ENCODE measurements around the gene ERMARD. TPM values are rescaled to one million over a fixed set of nuclear protein-coding genes. Genes with fewer than 3 reads are reported as not detected.
"Not testable (repeated sequence)": the region's sequence is repeated elsewhere in the genome, so short reads cannot be mapped to it uniquely, and the experiment has no call there.

Gene ERMARD
- total RNA-seq, 1 donor from 2014 or later: 30.3 TPM

DNA sequence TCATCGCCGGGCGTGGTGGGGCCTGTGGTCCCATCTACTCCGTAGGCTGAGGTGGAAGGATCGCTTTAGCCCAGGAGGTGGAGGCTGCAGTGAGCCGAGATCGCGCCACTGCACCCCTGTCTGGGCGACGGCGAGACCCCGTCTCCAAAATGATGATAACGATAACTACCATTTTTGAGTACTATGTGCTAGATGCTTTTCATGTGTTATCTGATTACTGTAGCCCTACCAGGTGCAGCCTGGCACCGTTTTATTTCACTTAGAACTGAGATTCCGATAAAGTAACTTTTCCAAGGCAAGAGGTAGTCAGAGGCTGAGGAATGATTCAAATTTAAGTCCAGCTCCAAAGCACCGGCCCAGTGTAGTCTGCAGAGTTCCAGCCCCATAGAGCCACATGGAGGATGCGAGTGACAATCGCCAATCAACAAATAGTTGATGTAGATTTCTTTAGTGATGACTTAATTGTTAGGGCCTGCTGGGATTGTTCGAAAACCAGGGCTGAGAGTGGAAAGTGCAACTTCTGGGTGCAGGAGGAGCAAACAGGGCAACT is 727 bp downstream of the ERMARD start:
- DNase-seq (ENCODE audit: low spot score, unreplicated experiment): no peak
- Mint-ChIP-seq H3K36me3 (ENCODE audit: insufficient read depth) (peaks cover 3% of the 10 kb centered on the region), H3K4me3 (ENCODE audit: low read depth) (peak overlapping the region; percentile 85), H3K27me3 (no peaks in the 10 kb centered on the region), H3K4me1 (ENCODE audit: low read depth) (peaks cover 32% of the 10 kb centered on the region), H3K9me3 (ENCODE audit: low read depth) (no peaks in the 10 kb centered on the region), H3K27ac (peak overlapping the region; percentile 98)
- TF ChIP-seq, protein P1, sequence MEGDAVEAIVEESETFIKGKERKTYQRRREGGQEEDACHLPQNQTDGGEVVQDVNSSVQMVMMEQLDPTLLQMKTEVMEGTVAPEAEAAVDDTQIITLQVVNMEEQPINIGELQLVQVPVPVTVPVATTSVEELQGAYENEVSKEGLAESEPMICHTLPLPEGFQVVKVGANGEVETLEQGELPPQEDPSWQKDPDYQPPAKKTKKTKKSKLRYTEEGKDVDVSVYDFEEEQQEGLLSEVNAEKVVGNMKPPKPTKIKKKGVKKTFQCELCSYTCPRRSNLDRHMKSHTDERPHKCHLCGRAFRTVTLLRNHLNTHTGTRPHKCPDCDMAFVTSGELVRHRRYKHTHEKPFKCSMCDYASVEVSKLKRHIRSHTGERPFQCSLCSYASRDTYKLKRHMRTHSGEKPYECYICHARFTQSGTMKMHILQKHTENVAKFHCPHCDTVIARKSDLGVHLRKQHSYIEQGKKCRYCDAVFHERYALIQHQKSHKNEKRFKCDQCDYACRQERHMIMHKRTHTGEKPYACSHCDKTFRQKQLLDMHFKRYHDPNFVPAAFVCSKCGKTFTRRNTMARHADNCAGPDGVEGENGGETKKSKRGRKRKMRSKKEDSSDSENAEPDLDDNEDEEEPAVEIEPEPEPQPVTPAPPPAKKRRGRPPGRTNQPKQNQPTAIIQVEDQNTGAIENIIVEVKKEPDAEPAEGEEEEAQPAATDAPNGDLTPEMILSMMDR (IDR thresholded peaks at IDR 0.05; ENCODE audit: unreplicated experiment): no peak

DNA sequence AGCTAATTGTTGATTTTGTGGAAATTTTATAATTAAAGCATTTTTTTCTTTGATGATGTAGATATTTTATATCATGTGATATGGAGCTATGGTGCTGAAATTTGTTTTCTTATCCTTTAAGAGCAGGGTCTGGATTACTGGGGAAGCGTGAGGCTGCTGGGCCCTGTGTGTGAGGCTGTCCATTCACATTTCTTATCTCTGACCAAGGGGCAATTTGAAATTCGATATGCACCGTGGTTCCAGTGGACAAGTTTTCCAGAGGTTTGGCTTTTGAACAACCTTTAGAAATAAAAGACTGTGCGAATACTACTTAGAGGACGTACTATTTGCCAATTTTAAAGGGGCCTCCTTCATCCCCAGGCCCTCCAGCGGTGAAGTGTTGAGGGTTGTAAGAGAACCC is 3.7 kb downstream of the ERMARD start:
- Mint-ChIP-seq H3K9me3 (ENCODE audit: low read depth) (no peaks in the 10 kb centered on the region), H3K27me3 (no peaks in the 10 kb centered on the region), H3K4me3 (ENCODE audit: low read depth) (no peak overlapping the region), H3K4me1 (ENCODE audit: low read depth) (peaks cover 28% of the 10 kb centered on the region), H3K27ac (peak overlapping the region; percentile 84), H3K36me3 (ENCODE audit: insufficient read depth) (peaks cover 12% of the 10 kb centered on the region)
- DNase-seq (ENCODE audit: low spot score, unreplicated experiment): no peak
- TF ChIP-seq, protein P1 (IDR thresholded peaks at IDR 0.05; ENCODE audit: unreplicated experiment): no peak

DNA sequence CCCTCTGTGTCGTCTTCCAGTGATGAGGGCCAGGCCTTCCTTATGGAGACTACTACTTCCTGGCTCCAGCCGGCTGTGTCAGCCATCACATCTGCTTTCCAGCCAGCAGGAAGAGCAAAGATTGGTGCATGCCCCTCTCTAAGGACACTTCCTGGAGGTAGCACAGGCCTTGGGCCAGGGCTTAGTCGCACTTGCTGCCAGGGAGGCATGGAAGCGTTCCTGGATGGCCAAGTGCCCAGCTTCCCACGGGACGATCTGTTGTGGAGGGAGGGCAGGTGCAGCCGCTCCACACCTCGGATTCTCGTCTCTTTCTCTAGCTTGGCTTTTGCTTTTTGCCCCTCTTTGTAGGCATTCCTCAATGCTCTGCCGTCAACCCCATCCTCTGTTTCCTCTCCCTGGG is 11.9 kb downstream of the ERMARD start:
- TF ChIP-seq, protein P1 (IDR thresholded peaks at IDR 0.05; ENCODE audit: unreplicated experiment): no peak
- Mint-ChIP-seq H3K36me3 (ENCODE audit: insufficient read depth) (peaks cover 25% of the 10 kb centered on the region), H3K4me1 (ENCODE audit: low read depth) (peaks cover 17% of the 10 kb centered on the region)

GRCh38 chr6:169763881-169764280 is 12.5 kb downstream of the ERMARD start:
- peaks cover 23% of the 10 kb centered on the region for H3K36me3 Mint-ChIP-seq (ENCODE audit: insufficient read depth)
- H3K9me3 Mint-ChIP-seq (ENCODE audit: low read depth): no peaks in the 10 kb centered on the region
- H3K4me1 Mint-ChIP-seq (ENCODE audit: low read depth): peaks cover 18% of the 10 kb centered on the region

More for the DNA sequence above, 11.9 kb downstream of the ERMARD start:
- DNase-seq (ENCODE audit: low spot score, unreplicated experiment): no peak
- H3K9me3 Mint-ChIP-seq (ENCODE audit: low read depth): no peaks in the 10 kb centered on the region
- H3K4me3 Mint-ChIP-seq (ENCODE audit: low read depth): no peak overlapping the region
- H3K27ac Mint-ChIP-seq: peak overlapping the region; percentile 53
- H3K27me3 Mint-ChIP-seq: no peaks in the 10 kb centered on the region

DNA sequence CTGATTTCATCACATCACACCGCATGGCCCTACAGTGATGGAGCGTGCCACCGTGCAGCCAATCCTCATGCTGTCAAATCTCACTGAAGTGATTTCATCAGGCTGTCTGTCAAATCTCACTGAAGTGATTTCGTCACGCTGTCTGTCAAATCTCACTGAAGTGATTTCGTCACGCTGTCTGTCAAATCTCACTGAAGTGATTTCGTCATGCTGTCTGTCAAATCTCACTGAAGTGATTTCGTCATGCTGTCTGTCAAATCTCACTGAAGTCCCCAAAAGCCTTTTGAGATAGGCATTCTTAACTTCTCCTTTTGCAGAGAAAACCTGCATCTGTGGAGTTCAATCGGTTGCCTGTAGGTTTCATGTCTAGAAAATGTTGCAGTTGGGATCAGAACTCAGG is 14.4 kb downstream of the ERMARD start:
- H3K27ac Mint-ChIP-seq; H3K9me3 Mint-ChIP-seq (ENCODE audit: low read depth); H3K4me3 Mint-ChIP-seq (ENCODE audit: low read depth); H3K27me3 Mint-ChIP-seq; DNase-seq (ENCODE audit: low spot score, unreplicated experiment): not testable (repeated sequence)
- peaks cover 15% of the 10 kb centered on the region for H3K36me3 Mint-ChIP-seq (ENCODE audit: insufficient read depth)
- peaks cover 18% of the 10 kb centered on the region for H3K4me1 Mint-ChIP-seq (ENCODE audit: low read depth)

More at GRCh38 chr6:169763881-169764280, 12.5 kb downstream of the ERMARD start:
- TF ChIP-seq, protein P1 (IDR thresholded peaks at IDR 0.05; ENCODE audit: unreplicated experiment): no peak
- Mint-ChIP-seq H3K27me3 (no peaks in the 10 kb centered on the region), H3K27ac (no peak overlapping the region), H3K4me3 (ENCODE audit: low read depth) (no peak overlapping the region)
- DNase-seq (ENCODE audit: low spot score, unreplicated experiment): no peak

DNA sequence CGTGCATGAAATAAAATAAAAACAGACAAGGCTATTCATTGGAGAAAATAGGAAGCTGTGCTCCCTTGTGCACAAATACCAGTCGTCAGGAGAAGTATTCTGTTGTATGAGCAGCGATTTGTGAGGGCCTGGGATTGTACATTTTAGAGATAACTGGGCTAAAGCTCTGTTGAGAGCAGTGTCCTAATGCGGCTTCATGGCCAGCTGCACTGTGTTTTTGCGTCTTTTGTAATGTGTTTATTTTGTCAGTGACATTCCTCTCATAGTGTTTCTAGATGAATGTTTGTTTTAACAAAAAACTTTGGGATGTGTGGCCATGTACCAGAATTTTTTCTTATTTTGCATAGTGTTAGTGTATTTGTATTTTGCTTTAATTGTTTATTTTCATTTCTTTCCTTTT is 14.8 kb downstream of the ERMARD start:
- TF ChIP-seq, protein P1 (IDR thresholded peaks at IDR 0.05; ENCODE audit: unreplicated experiment): no peak
- no peaks in the 10 kb centered on the region for H3K9me3 Mint-ChIP-seq (ENCODE audit: low read depth)
- H3K36me3 Mint-ChIP-seq (ENCODE audit: insufficient read depth): peaks cover 15% of the 10 kb centered on the region
- no peak overlapping the region for H3K27ac Mint-ChIP-seq
- no peak overlapping the region for H3K4me3 Mint-ChIP-seq (ENCODE audit: low read depth)
- H3K27me3 Mint-ChIP-seq: no peaks in the 10 kb centered on the region
- no peak for DNase-seq (ENCODE audit: low spot score, unreplicated experiment)
- H3K4me1 Mint-ChIP-seq (ENCODE audit: low read depth): peaks cover 18% of the 10 kb centered on the region
